MM.1S (cell line): ENCODE results near the gene SNX6.
"Not testable (repeated sequence)": the region's sequence is repeated elsewhere in the genome, so short reads cannot be mapped to it uniquely, and the experiment has no call there.

Experiments used
- DNase-seq: peaks from one replicate; pipeline ENCODE4 v3.0.0-alpha.2; 2015
- H2AFZ ChIP-seq: fragments of 300-600 bp; sonication (generic); 2 replicates; pipeline ENCODE4 v1.6.0; 2016; ENCODE audit warnings: antibody characterized with exemption, low read length
- H3F3A ChIP-seq: fragments of 300-600 bp; sonication (generic); 2 replicates; pipeline ENCODE4 v1.6.1; 2016; ENCODE audit warnings: mild to moderate bottlenecking, antibody characterized with exemption, low read length, moderate library complexity, mixed read lengths; ENCODE audit not compliant: insufficient read depth
- H3K27ac ChIP-seq: fragments of 300-600 bp; sonication (generic); 2 replicates; pipeline ENCODE4 v1.5.1; 2016; ENCODE audit warnings: mild to moderate bottlenecking, low read length
- H3K27me3 ChIP-seq: fragments of 300-600 bp; sonication (generic); replicated peaks from 2 replicates; pipeline ENCODE4 v1.6.0; 2016; ENCODE audit warnings: low read length; ENCODE audit not compliant: insufficient read depth
- H3K36me3 ChIP-seq: fragments of 300-600 bp; sonication (generic); replicated peaks from 2 replicates; pipeline ENCODE4 v1.6.1; 2016; ENCODE audit warnings: mild to moderate bottlenecking, low read length, mixed read lengths; ENCODE audit not compliant: insufficient read depth
- H3K4me1 ChIP-seq: fragments of 300-600 bp; sonication (generic); 2 replicates; pipeline ENCODE4 v1.6.1; 2016; ENCODE audit warnings: low read length, mixed read lengths
- H3K4me2 ChIP-seq: fragments of 300-600 bp; sonication (generic); 2 replicates; pipeline ENCODE4 v1.6.0; 2016; ENCODE audit warnings: low read depth, low read length
- H3K4me3 ChIP-seq: fragments of 300-600 bp; sonication (generic); 2 replicates; pipeline ENCODE4 v1.5.1; 2016; ENCODE audit warnings: low read length, mixed read lengths
- H3K79me2 ChIP-seq: fragments of 300-600 bp; sonication (generic); 2 replicates; pipeline ENCODE4 v1.6.1; 2016; ENCODE audit warnings: mixed run types, low read length, mixed read lengths
- H3K9ac ChIP-seq: fragments of 300-600 bp; sonication (generic); 2 replicates; pipeline ENCODE4 v1.6.1; 2016; ENCODE audit warnings: low read length, mixed read lengths
- H3K9me2 ChIP-seq: fragments of 300-600 bp; sonication (generic); replicated peaks from 2 replicates; pipeline ENCODE4 v1.6.1; 2016; ENCODE audit warnings: mild to moderate bottlenecking, low read length, mixed read lengths; ENCODE audit not compliant: insufficient read depth
- H3K9me3 ChIP-seq: fragments of 300-600 bp; sonication (generic); replicated peaks from 2 replicates; pipeline ENCODE4 v1.6.1; 2016; ENCODE audit warnings: mild to moderate bottlenecking, low read length, mixed read lengths; ENCODE audit not compliant: insufficient read depth
- H4K20me1 ChIP-seq: fragments of 300-600 bp; sonication (generic); 2 replicates; pipeline ENCODE4 v1.6.1; 2016; ENCODE audit warnings: mild to moderate bottlenecking, low read length, moderate library complexity, mixed read lengths; ENCODE audit not compliant: insufficient read depth
- EZH2 ChIP-seq: fragments of 300-600 bp; sonication (generic); optimal IDR thresholded peaks from 2 replicates; pipeline ENCODE3; 2017; ENCODE audit warnings: low read depth, mild to moderate bottlenecking, antibody characterized with exemption, low read length, mixed read lengths
- EZH2phosphoT487 ChIP-seq: fragments of 300-600 bp; sonication (generic); IDR thresholded peaks from 2 replicates; pipeline ENCODE4 v1.6.1; 2018; ENCODE audit warnings: antibody characterized with exemption, low read length
- TF ChIP-seq, protein P1 (sequence below): fragments of 300-600 bp; sonication (generic); IDR thresholded peaks from 2 replicates; pipeline ENCODE4 v1.5.1; 2016; ENCODE audit warnings: antibody characterized with exemption, low read length, mixed read lengths

The SNX6 gene

DNA sequence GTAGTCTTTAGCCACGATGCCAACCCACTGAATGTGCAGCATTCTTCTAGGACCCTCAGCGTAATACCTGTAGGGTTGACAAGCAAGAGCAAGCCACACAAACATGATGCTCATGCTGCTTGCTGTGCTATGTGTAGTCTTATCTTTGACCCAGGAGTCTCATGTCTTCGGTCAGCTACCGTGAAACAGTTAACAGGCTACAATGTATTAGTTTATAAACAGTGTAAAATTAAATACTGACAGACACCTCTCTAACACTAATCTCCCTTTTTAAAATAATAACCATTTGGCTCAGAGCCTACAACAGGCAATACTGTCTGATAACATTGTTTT, 92.3 kb downstream of the SNX6 start:
- no peaks in the 10 kb centered on the region for H3F3A ChIP-seq
- no peak for DNase-seq
- H3K27ac ChIP-seq: no peak overlapping the region
- no peak overlapping the region for H2AFZ ChIP-seq
- peaks cover 24% of the 10 kb centered on the region for H3K79me2 ChIP-seq
- no peak overlapping the region for H3K4me3 ChIP-seq
- H4K20me1 ChIP-seq: no peaks in the 10 kb centered on the region
- H3K27me3 ChIP-seq: no peaks in the 10 kb centered on the region
- H3K4me2 ChIP-seq: no peak overlapping the region
- no peaks in the 10 kb centered on the region for H3K9me3 ChIP-seq
- H3K9ac ChIP-seq: no peak overlapping the region
- 0 out of 2 replicates have a peak, but pooled peaks cover 4% of the 10 kb centered on the region for H3K4me1 ChIP-seq
- TF ChIP-seq EZH2phosphoT487: no peak
- TF ChIP-seq, protein P1, sequence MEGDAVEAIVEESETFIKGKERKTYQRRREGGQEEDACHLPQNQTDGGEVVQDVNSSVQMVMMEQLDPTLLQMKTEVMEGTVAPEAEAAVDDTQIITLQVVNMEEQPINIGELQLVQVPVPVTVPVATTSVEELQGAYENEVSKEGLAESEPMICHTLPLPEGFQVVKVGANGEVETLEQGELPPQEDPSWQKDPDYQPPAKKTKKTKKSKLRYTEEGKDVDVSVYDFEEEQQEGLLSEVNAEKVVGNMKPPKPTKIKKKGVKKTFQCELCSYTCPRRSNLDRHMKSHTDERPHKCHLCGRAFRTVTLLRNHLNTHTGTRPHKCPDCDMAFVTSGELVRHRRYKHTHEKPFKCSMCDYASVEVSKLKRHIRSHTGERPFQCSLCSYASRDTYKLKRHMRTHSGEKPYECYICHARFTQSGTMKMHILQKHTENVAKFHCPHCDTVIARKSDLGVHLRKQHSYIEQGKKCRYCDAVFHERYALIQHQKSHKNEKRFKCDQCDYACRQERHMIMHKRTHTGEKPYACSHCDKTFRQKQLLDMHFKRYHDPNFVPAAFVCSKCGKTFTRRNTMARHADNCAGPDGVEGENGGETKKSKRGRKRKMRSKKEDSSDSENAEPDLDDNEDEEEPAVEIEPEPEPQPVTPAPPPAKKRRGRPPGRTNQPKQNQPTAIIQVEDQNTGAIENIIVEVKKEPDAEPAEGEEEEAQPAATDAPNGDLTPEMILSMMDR: no peak
- no peak for TF ChIP-seq EZH2
- H3K9me2 ChIP-seq: no peaks in the 10 kb centered on the region
- H3K36me3 ChIP-seq: no peaks in the 10 kb centered on the region

DNA sequence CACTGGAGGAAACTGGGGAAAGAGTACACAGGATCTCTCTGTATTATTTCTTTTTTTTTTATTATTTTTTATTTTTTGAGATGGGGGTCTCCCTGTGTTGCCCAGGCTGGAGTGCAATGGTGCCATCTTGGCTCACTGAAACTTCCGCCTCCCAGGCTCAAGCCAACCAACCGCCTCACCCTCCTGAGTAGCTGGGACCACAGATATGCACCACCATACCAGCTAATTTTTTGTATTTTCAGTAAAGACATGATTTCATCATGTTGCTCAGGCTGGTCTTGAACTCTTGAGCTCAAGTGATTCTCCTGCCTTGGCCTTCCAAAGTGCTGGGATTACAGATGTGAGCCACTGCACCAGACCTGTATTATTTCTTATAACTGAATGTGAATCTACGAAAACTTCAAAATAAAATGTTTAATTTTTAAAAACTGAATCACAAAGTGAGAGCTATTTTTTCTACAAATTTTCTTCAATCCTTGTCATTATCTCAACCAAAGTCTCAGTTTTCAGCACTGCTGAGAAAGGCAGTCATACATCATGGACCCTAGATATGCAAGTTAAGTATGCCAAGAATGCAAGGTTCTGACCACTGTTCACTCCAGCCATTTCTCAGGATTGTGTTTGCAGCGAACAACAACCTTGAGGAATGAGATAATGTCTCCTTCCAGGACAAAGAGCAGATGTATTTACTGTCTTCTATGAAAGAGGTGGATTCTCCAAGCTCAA, 92.8 kb downstream of the SNX6 start:
- H3K4me3 ChIP-seq: no peak overlapping the region
- no peak overlapping the region for H2AFZ ChIP-seq
- no peak overlapping the region for H3K4me2 ChIP-seq
- no peaks in the 10 kb centered on the region for H3K27me3 ChIP-seq
- H4K20me1 ChIP-seq: no peaks in the 10 kb centered on the region
- H3K4me1 ChIP-seq: 0 out of 2 replicates have a peak, but pooled peaks cover 4% of the 10 kb centered on the region
- H3F3A ChIP-seq: no peaks in the 10 kb centered on the region
- peaks cover 24% of the 10 kb centered on the region for H3K79me2 ChIP-seq
- no peaks in the 10 kb centered on the region for H3K9me2 ChIP-seq
- H3K36me3 ChIP-seq: no peaks in the 10 kb centered on the region
- no peak overlapping the region for H3K27ac ChIP-seq
- H3K9ac ChIP-seq: no peak overlapping the region
- no peaks in the 10 kb centered on the region for H3K9me3 ChIP-seq
- DNase-seq: no peak
- TF ChIP-seq EZH2 (no peak), EZH2phosphoT487 (no peak)
- TF ChIP-seq, protein P1: no peak

DNA sequence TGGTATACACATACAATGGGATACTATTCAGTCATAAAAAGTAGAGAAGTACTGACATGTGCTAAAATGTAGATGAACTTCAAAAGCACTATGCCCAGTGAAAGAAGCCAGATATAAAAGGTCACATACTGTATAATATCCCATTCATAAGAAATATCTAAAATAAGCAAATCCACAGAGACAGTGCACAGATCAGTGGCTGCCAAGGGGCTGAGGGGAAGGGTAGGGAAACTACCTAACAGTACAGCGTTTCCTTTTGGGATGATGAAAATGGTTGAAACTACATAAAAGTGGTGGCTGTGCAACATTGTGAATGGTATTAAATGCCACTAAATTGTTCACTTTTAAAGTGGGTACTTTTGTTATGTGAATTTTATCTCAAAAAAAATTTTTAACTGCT, 102.4 kb downstream of the SNX6 start:
- TF ChIP-seq EZH2phosphoT487 (no peak), EZH2 (no peak)
- TF ChIP-seq, protein P1: no peak
- Histone ChIP-seq H3K9me2 (no peaks in the 10 kb centered on the region), H3K36me3 (no peaks in the 10 kb centered on the region), H3K4me2 (no peak overlapping the region), H3K4me1 (no peaks in the 10 kb centered on the region), H3K27ac (no peak overlapping the region), H3K9me3 (no peaks in the 10 kb centered on the region), H3K9ac (no peak overlapping the region), H2AFZ (no peak overlapping the region), H3K4me3 (no peak overlapping the region), H4K20me1 (no peaks in the 10 kb centered on the region), H3K79me2 (no peaks in the 10 kb centered on the region), H3K27me3 (no peaks in the 10 kb centered on the region), H3F3A (no peaks in the 10 kb centered on the region)
- DNase-seq: no peak

DNA sequence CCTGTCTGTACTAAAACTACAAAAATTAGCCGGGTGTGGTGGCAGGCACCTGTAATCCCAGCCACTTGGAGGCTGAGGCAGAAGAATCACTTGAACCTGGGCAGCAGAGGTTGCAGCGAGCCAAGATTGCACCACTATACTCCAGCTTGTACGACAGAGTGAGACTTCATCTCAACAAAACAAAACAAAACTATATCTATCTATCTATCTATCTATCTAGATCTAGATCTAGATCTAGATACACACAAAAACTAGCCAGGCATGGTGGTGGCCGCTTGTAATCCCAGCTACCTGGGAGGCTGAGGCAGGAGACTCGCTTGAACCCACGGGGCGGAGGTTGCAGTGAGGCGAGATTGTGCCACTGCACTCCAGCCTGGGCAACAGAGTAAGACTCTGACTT, 105.7 kb downstream of the SNX6 start:
- H3K27ac ChIP-seq, H3K79me2 ChIP-seq, H3K9me2 ChIP-seq, H3K9ac ChIP-seq, H3K4me2 ChIP-seq, H3K4me1 ChIP-seq, DNase-seq, H3K27me3 ChIP-seq, H4K20me1 ChIP-seq, H3K36me3 ChIP-seq, H3K9me3 ChIP-seq, H3F3A ChIP-seq, H3K4me3 ChIP-seq, H2AFZ ChIP-seq: not testable (repeated sequence)
